Tibial nerve (tissue), 4 donors: ENCODE data around the gene CRB1. TPM values are rescaled to one million over a fixed set of nuclear protein-coding genes. Genes with fewer than 3 reads are reported as not detected.
"Not testable (repeated sequence)": the region's sequence is repeated elsewhere in the genome, so short reads cannot be mapped to it uniquely, and the experiment has no call there.

Experiments used
- DNase-seq, 2 donors: peaks; one replicate each; pipeline ENCODE4 v3.0.0-alpha.2; 2019; ENCODE audit warnings: low spot score in 2 of 2
- H3K27ac ChIP-seq, 4 donors: fragments of 200-600 bp; sonication (generic) in 3 of 4; one replicate each; pipeline ENCODE4 v1.5.1; 2017 to 2019; ENCODE audit warnings: mild to moderate bottlenecking in 1 of 4
- H3K27me3 ChIP-seq, 2 donors: fragments of 200-600 bp; sonication (generic) in 1 of 2; one replicate each; pipeline versions ENCODE4 v1.5.1 to v1.6.0; 2017 to 2019
- H3K36me3 ChIP-seq, 3 donors: fragments of 200-600 bp; sonication (generic); one replicate each; pipeline ENCODE4 v1.5.1; 2018 to 2019
- H3K4me1 ChIP-seq, 4 donors: fragments of 200-600 bp; sonication (generic) in 3 of 4; one replicate each; pipeline ENCODE4 v1.5.1; 2017 to 2019
- H3K4me3 ChIP-seq, 4 donors: fragments of 200-600 bp; sonication (generic) in 3 of 4; one replicate each; pipeline ENCODE4 v1.5.1; 2017 to 2019; ENCODE audit warnings: mild to moderate bottlenecking in 1 of 4, moderate library complexity in 1 of 4
- H3K9me3 ChIP-seq, 4 donors: fragments of 200-600 bp; sonication (generic) in 3 of 4; one replicate each; pipeline ENCODE4 v1.5.1; 2017 to 2019
- EP300 ChIP-seq, 2 donors: sonication (generic); formaldehyde crosslinking; IDR thresholded peaks; one replicate each; pipeline ENCODE4 v1.6.1; 2017; ENCODE audit warnings: antibody characterized with exemption in 2 of 2, mild to moderate bottlenecking in 1 of 2
- POLR2A ChIP-seq, 2 donors: fragments of 450-650 bp; IDR thresholded peaks; one replicate each; pipeline ENCODE4 v1.6.1; 2017; ENCODE audit warnings: antibody characterized with exemption in 2 of 2, mild to moderate bottlenecking in 2 of 2, moderate library complexity in 2 of 2
- WGBS, 2 donors: methylation state at CpG; one replicate each; pipeline ENCODE4 v1.1.5; 2018; 5-methylcytosine and 5-hydroxymethylcytosine counted together
- total RNA-seq, 4 donors: library from RNA; depleted of rRNA; stranded (reverse); fragments of >200 nt; gene quantifications; one replicate each; pipeline ENCODE4 v1.1.0, GENCODE V29; 2016
- TF ChIP-seq, protein P1 (sequence below), 5 experiments: fragments of 200-600 bp in 3 of 5; fragments of 450-650 bp in 2 of 5; sonication (generic) in 3 of 5; IDR thresholded peaks; one replicate each; pipeline ENCODE4 v1.5.1; 2016 to 2019; ENCODE audit warnings: antibody characterized with exemption in 5 of 5, mild to moderate bottlenecking in 3 of 5, moderate library complexity in 2 of 5

Gene CRB1
- total RNA-seq, 4 donors from 2014 or later: 0.60 to 4.0 (median 1.7) TPM

DNA sequence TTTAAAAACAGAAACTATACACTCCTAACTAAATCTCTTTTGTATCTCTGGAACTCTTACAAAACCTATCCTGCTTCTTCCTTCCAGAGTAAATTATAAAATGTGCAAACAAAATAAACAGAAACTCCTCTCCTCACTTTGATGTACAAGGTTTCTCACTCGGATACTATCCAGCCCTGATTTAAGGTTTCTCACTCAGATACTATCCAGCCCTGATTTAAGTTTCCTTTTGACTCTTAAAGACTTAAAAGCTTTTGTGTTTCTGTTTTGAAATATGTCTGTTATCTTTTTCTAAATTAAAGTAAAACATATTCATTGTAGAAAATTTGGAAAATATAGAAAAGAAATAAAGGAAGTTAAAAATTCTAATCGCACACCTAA, 132.5 kb downstream of the CRB1 start:
- DNase-seq: no peak
- WGBS, 2 donors: 75 to 78% methylated on average over 2 of the region's 2 CpGs
- no peak for TF ChIP-seq EP300 (IDR thresholded peaks at IDR 0.05)
- no peak for TF ChIP-seq POLR2A (IDR thresholded peaks at IDR 0.05)
- TF ChIP-seq, protein P1, sequence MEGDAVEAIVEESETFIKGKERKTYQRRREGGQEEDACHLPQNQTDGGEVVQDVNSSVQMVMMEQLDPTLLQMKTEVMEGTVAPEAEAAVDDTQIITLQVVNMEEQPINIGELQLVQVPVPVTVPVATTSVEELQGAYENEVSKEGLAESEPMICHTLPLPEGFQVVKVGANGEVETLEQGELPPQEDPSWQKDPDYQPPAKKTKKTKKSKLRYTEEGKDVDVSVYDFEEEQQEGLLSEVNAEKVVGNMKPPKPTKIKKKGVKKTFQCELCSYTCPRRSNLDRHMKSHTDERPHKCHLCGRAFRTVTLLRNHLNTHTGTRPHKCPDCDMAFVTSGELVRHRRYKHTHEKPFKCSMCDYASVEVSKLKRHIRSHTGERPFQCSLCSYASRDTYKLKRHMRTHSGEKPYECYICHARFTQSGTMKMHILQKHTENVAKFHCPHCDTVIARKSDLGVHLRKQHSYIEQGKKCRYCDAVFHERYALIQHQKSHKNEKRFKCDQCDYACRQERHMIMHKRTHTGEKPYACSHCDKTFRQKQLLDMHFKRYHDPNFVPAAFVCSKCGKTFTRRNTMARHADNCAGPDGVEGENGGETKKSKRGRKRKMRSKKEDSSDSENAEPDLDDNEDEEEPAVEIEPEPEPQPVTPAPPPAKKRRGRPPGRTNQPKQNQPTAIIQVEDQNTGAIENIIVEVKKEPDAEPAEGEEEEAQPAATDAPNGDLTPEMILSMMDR (IDR thresholded peaks at IDR 0.05): no peak

DNA sequence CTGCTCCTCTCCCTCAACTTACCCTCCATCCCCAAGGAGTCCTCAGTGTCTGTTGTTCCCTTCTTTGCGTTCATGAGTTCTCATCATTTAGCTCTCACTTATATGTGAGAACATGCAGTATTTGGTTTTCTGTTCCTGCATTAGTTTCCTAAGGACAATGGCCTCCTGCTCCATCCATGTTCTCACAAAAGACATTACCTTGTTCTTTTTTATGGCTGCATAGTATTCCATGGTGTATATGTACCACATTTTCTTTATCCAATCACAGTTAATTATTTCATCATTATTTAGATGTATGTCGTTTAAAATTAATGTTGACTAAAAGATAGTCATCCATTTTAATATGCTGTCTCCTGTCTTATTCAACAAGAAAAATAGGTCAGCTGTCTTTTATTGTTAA, 134.1 kb downstream of the CRB1 start:
- no peak overlapping the region for H3K4me3 ChIP-seq
- H3K36me3 ChIP-seq: no peaks in the 10 kb centered on the region
- no peaks in the 10 kb centered on the region for H3K9me3 ChIP-seq
- H3K4me1 ChIP-seq: no peaks in the 10 kb centered on the region
- H3K27me3 ChIP-seq: no peaks in the 10 kb centered on the region
- no peak for DNase-seq
- TF ChIP-seq POLR2A (IDR thresholded peaks at IDR 0.05): no peak
- TF ChIP-seq, protein P1 (IDR thresholded peaks at IDR 0.05): no peak
- TF ChIP-seq EP300 (IDR thresholded peaks at IDR 0.05): no peak
- WGBS, 2 donors: 94 to 97% methylated on average over 2 of the region's 2 CpGs
- no peak overlapping the region for H3K27ac ChIP-seq

More for the DNA sequence above, 132.5 kb downstream of the CRB1 start:
- Histone ChIP-seq H3K4me3 (no peak overlapping the region), H3K9me3 (no peaks in the 10 kb centered on the region), H3K27ac (no peak overlapping the region), H3K27me3 (no peaks in the 10 kb centered on the region), H3K36me3 (no peaks in the 10 kb centered on the region), H3K4me1 (no peaks in the 10 kb centered on the region)

DNA sequence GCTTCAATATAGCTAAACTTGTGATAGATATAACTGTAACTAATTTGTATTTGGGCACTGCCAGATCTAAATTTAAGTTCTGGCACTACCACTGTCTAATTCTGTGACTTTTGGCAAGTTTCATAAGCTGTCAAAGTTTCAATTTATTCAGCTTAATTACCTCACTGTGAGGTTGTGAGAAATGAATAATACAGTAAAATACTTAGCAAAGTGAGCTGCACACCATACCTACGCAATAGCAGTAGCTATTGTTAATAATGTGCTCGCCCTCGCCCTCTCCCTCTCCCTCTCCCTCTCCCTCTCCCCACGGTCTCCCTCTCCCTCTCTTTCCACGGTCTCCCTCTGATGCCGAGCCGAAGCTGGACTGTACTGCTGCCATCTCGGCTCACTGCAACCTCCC, 136.7 kb downstream of the CRB1 start:
- H3K9me3 ChIP-seq, H3K27me3 ChIP-seq, H3K36me3 ChIP-seq, H3K4me3 ChIP-seq, H3K27ac ChIP-seq, DNase-seq, H3K4me1 ChIP-seq: not testable (repeated sequence)
- 93 to 95% methylated on average over 8 of the region's 8 CpGs for WGBS, 2 donors

DNA sequence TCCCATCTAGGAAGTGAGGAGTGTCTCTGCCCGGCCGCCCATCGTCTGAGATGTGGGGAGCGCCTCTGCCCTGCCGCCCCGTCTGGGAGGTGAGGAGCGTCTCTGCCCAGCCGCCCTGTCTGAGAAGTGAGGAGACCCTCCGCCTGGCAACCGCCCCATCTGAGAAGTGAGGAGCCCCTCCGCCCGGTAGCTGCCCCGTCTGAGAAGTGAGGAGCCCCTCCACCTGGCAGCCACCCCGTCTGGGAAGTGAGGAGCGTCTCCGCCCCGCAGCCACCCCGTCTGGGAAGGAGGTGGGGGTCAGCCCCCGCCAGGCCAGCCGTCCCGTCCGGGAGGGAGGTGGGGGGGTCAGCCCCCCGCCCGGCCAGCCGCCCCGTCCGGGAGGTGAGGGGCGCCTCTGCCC, 137.6 kb downstream of the CRB1 start:
- not testable (repeated sequence) for H3K4me1 ChIP-seq, H3K4me3 ChIP-seq, H3K27ac ChIP-seq, DNase-seq, H3K9me3 ChIP-seq, H3K27me3 ChIP-seq, H3K36me3 ChIP-seq
- 98 to 100% methylated on average over 8 to 14 of the region's 28 CpGs for WGBS, 2 donors

DNA sequence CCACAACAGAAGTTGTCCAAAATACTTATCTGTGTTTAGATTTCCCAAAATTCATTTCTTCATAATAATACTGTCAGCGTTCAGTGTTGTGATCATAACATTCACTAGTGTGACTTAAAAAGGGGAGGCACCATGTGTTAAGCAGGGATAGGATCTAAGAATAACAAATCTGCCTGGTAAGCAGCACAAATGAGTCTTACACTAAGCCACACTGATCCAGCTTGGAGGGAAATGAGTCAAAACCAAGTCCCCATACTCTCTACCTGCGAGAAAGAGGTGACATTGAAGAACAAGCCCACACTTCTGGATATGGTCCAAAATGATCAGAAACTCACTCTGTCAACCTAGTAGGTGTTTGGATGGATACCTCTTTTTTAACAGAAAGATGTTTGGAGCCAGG, 145.5 kb downstream of the CRB1 start:
- no peak overlapping the region for H3K4me3 ChIP-seq
- no peaks in the 10 kb centered on the region for H3K36me3 ChIP-seq
- TF ChIP-seq EP300 (IDR thresholded peaks at IDR 0.05) (no peak), POLR2A (IDR thresholded peaks at IDR 0.05) (no peak)
- TF ChIP-seq, protein P1 (IDR thresholded peaks at IDR 0.05): no peak
- WGBS, 2 donors: 74 to 79% methylated on average over 2 of the region's 2 CpGs
- no peak for DNase-seq
- H3K27me3 ChIP-seq: no peaks in the 10 kb centered on the region
- H3K27ac ChIP-seq: no peak overlapping the region
- H3K4me1 ChIP-seq: no peaks in the 10 kb centered on the region
- H3K9me3 ChIP-seq: no peaks in the 10 kb centered on the region

DNA sequence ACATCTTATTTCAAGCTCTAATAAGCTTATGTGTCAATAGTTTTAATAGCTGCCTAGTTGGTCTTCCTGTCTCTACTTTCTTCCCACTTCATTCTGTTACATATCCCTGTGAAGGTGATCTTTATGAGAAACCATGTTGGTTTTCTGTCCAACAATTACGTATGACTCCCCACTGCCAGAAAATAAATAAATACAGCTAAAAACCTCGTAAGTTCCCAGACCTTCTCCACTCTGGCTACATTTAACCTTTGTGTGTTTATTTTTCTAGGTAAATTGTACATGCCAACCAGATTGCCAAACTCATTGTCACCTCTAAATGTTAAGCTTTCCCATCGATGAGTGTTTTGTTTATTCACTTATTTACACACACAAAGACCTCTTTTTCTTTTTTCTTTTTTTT, 147.2 kb downstream of the CRB1 start:
- no peaks in the 10 kb centered on the region for H3K36me3 ChIP-seq
- H3K4me1 ChIP-seq: no peaks in the 10 kb centered on the region
- 62 to 67% methylated on average over 3 of the region's 3 CpGs for WGBS, 2 donors
- TF ChIP-seq POLR2A (IDR thresholded peaks at IDR 0.05) (no peak), EP300 (IDR thresholded peaks at IDR 0.05) (no peak)
- TF ChIP-seq, protein P1 (IDR thresholded peaks at IDR 0.05): no peak
- no peak for DNase-seq
- H3K27ac ChIP-seq: no peak overlapping the region
- H3K9me3 ChIP-seq: no peaks in the 10 kb centered on the region
- H3K27me3 ChIP-seq: no peaks in the 10 kb centered on the region
- H3K4me3 ChIP-seq: no peak overlapping the region
